Thyroid gland (tissue), 4 donors: ENCODE data around the gene PRKCH. TPM values are rescaled to one million over a fixed set of nuclear protein-coding genes. Genes with fewer than 3 reads are reported as not detected.

Source experiments
- DNase-seq, 2 donors: peaks; one replicate each; pipeline ENCODE4 v3.0.0-alpha.2; 2019
- H3K27ac ChIP-seq, 3 donors: fragments of 200-600 bp; sonication (generic); 1 replicate in 2 of 3; 2 replicates in 1 of 3; pipeline ENCODE4 v1.5.1; 2016 to 2019; ENCODE audit warnings: mild to moderate bottlenecking in 1 of 3, moderate library complexity in 1 of 3
- H3K27me3 ChIP-seq: fragments of 200-600 bp; sonication (generic); one replicate; pipeline ENCODE4 v1.5.1; 2019
- H3K36me3 ChIP-seq, 2 donors: fragments of 200-600 bp; sonication (generic); one replicate each; pipeline ENCODE4 v1.5.1; 2016 to 2019
- H3K4me1 ChIP-seq, 2 donors: fragments of 200-600 bp; sonication (generic); one replicate each; pipeline ENCODE4 v1.5.1; 2017 to 2019
- H3K4me3 ChIP-seq, 3 donors: fragments of 200-600 bp; sonication (generic); replicated peaks in 1 of 3; 1 replicate in 2 of 3; 2 replicates in 1 of 3; pipeline ENCODE4 v1.5.1; 2016; ENCODE audit warnings: mild to moderate bottlenecking in 1 of 3
- H3K9me3 ChIP-seq: fragments of 200-600 bp; sonication (generic); one replicate; pipeline ENCODE4 v1.5.1; 2017
- CTCF ChIP-seq, 6 experiments: fragments of 200-600 bp in 3 of 6; fragments of 450-650 bp in 3 of 6; sonication (generic) in 3 of 6; IDR thresholded peaks; one replicate each; pipeline ENCODE4 v1.5.1; 2016 to 2019; ENCODE audit warnings: antibody characterized with exemption in 6 of 6, mild to moderate bottlenecking in 2 of 6, inconsistent platforms in 1 of 6, moderate library complexity in 1 of 6
- POLR2A ChIP-seq, 2 donors: fragments of 450-650 bp; IDR thresholded peaks; one replicate each; pipeline ENCODE4 v1.6.1; 2017; ENCODE audit warnings: antibody characterized with exemption in 2 of 2, mild to moderate bottlenecking in 2 of 2, moderate library complexity in 1 of 2
- WGBS, 2 donors: methylation state at CpG; one replicate each; pipeline ENCODE4 v1.1.5; 2017; 5-methylcytosine and 5-hydroxymethylcytosine counted together
- intact Hi-C: fragments of 100-400 bp; cut with DNase I; formaldehyde crosslinking; loops from one replicate; pipeline ENCODE4 v1.15.1; 2023
- total RNA-seq, 4 donors: library from RNA; depleted of rRNA; stranded (reverse); fragments of >200 nt; gene quantifications; one replicate each; pipeline ENCODE4 v1.2.3, GENCODE V29; 2016

PRKCH gene
- total RNA-seq, 4 donors from 2014 or later: 34.0 to 68.7 (median 49.8) TPM

DNA sequence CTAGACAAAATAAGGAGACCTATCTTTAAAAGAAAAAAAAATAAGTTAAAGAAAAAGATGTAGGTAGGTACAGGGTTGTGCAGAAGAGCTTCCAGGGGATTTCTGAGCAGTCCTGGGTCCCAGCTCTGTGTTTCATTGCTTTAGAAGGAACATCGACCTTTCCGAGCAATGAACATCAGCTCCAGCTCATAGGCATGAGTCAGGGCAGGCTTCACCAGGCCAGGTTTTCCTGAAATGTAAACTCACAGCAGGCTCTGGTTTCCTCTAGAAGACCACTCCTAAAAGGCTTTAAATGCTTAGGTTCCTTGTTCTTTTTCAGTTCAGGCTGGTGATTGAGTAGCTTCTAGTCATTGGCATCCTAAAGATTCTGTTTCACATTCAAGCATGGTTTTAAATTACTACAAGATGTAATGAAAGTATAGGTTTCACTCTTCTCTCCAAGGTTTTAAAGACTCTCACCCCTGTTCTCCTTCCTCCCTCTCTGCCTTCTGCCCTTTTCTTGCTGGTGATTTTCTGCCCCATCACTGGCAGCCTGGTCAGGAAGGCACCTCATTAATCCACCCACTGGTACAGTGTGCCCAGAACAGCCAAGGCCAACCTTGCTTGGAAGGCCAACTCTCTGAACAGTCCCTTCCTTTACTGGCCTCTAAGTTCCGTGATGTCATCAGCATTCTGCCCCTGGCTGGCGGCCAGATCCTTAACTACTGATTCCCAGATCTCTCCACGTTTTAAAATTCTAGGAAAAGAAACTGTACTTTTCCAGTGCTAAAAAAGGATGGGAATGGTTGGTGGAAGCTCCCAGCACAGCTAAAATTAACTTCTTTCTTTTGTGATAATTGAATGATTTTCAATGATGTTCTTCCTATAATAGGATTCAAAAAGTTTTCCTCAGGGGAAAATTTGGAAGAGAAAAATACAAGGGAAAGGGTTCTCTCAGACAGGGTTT, 264.5 kb downstream of the PRKCH start:
- no peak overlapping the region for H3K4me3 ChIP-seq
- H3K27ac ChIP-seq: peak overlapping the region; percentile 64 to 83 (median 81)
- WGBS, 2 donors: 51 to 55% methylated on average over 5 of the region's 5 CpGs
- peak in 1 of 2 donors; percentile 11 for TF ChIP-seq POLR2A (IDR thresholded peaks at IDR 0.05)
- TF ChIP-seq CTCF (IDR thresholded peaks at IDR 0.05): no peak
- peak; percentile 45 to 54 for DNase-seq
- no peaks in the 10 kb centered on the region for H3K27me3 ChIP-seq
- no peaks in the 10 kb centered on the region for H3K9me3 ChIP-seq
- intact Hi-C loops: no loop called here
- H3K4me1 ChIP-seq: peaks cover 59 to 66% of the 10 kb centered on the region in 2 donors
- no peaks in the 10 kb centered on the region for H3K36me3 ChIP-seq

DNA sequence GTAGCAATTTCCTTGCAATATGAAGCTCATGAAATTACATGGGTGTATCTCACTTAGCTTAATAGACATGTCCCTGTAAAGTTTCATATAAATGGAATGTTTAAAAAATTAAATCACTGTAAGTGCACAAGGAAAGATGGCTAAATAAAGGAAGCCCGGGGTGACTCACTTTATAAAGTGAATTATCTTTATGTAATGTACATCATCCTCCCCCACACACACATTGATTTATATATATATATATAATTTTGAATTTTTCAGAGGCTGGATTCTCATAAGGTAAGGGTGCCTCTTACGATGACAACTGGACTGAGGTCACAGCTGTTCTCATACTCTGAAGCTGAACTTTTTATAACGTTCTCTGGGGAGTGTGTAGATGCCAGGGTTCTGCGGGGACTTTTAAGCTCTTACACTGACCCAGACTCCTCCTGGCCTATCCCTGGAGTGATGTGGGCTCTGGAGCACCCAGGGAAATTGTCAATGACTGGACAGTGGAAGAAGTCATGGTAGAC, 265.2 kb downstream of the PRKCH start:
- peak overlapping the region; percentile 64 to 83 (median 81) for H3K27ac ChIP-seq
- H3K9me3 ChIP-seq: no peaks in the 10 kb centered on the region
- H3K27me3 ChIP-seq: no peaks in the 10 kb centered on the region
- H3K36me3 ChIP-seq: no peaks in the 10 kb centered on the region
- no peak overlapping the region for H3K4me3 ChIP-seq
- 74 to 75% methylated on average over 4 of the region's 4 CpGs for WGBS, 2 donors
- peaks cover 52 to 59% of the 10 kb centered on the region in 2 donors for H3K4me1 ChIP-seq
- TF ChIP-seq POLR2A (IDR thresholded peaks at IDR 0.05) (no peak), CTCF (IDR thresholded peaks at IDR 0.05) (no peak)
- intact Hi-C loops: no loop called here
- DNase-seq: no peak

DNA sequence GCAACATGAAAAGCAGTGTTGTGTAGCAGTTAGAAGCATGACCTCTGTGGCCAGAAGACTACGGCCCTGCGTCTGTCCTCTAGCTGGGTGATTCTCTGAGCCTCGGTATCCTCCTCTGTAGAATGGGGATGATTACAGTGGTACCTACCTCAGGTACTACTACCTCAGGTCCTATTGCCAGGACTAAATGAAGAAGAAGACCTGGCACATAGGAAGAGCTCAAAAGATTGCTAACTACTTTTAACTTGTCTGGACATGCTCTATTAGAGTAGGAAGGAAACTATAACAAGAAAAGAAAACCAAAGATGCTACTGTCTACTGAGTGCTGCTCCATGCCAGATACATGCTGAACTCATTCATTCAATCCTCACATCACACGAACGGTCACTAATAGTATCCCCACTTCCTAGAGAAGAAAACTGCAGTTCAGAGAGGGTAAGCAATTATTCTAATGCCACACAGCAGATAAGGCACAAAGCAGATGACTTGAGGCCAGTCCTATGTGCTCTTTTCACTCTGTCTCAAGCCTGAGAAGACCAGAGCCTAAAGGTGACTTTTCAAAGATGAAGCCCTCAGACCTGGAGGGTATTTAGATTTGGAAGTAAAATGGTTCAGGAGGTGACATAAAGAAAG, 265.8 kb downstream of the PRKCH start:
- TF ChIP-seq POLR2A (IDR thresholded peaks at IDR 0.05): no peak
- no peak for TF ChIP-seq CTCF (IDR thresholded peaks at IDR 0.05)
- intact Hi-C loops: no loop called here
- Histone ChIP-seq H3K27ac (peak overlapping the region; percentile 24 to 83 (median 81)), H3K4me1 (peaks cover 46 to 53% of the 10 kb centered on the region in 2 donors), H3K36me3 (no peaks in the 10 kb centered on the region), H3K4me3 (no peak overlapping the region), H3K27me3 (no peaks in the 10 kb centered on the region), H3K9me3 (no peaks in the 10 kb centered on the region)
- WGBS, 2 donors: 79 to 84% methylated on average over 5 of the region's 5 CpGs
- DNase-seq: no peak

DNA sequence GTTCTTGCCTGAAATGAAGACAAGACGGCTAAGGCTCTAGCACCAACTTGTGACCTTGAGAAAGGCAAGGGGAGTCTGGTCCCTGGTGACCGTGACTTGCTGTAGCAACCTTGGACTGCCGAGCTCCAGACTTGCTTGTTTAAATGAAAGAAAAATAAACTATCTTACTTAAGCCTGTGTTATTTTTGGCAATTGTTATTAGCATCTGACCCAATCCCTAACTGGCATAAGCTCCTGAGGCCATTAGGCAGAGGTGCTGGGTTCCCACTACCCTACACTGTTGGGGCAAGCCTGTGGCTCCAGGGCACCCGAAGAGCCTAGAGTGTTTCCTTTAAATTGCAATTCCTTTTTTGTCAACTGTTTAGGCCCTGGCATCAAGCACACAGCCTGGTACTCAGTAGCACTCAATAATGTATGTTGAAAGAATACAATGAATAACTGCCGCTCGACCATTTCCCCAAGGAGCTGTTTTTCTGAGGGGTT, 267.1 kb downstream of the PRKCH start:
- peak; percentile 70 to 76 for DNase-seq
- H3K4me1 ChIP-seq: peaks cover 38 to 46% of the 10 kb centered on the region in 2 donors

More for the DNA sequence above, 267.1 kb downstream of the PRKCH start:
- no peaks in the 10 kb centered on the region for H3K9me3 ChIP-seq
- no peak overlapping the region for H3K4me3 ChIP-seq
- peak overlapping the region; percentile 81 to 83 (median 83) for H3K27ac ChIP-seq
- intact Hi-C loops: no loop called here
- H3K27me3 ChIP-seq: no peaks in the 10 kb centered on the region
- 35 to 43% methylated on average over 6 of the region's 6 CpGs for WGBS, 2 donors
- H3K36me3 ChIP-seq: no peaks in the 10 kb centered on the region
- no peak for TF ChIP-seq CTCF (IDR thresholded peaks at IDR 0.05)
- TF ChIP-seq POLR2A (IDR thresholded peaks at IDR 0.05): peak in 1 of 2 donors; percentile 44
